HepG2 (cell line): Measurements from ENCODE around the gene DAO. TPM values are rescaled to one million over a fixed set of nuclear protein-coding genes. Genes with fewer than 3 reads are reported as not detected.

ENCODE experiments used
- AKAP8 ChIP-seq: sonication (generic); formaldehyde crosslinking; IDR thresholded peaks from 2 replicates; pipeline ENCODE4 v1.5.1; 2020; ENCODE audit warnings: mild to moderate bottlenecking, missing genetic modification reagents
- EEA1 ChIP-seq: sonication (generic); formaldehyde crosslinking; IDR thresholded peaks from 2 replicates; pipeline ENCODE4 v1.5.1; 2020; ENCODE audit warnings: mild to moderate bottlenecking, missing genetic modification reagents, borderline replicate concordance
- FOXC1 ChIP-seq: sonication (generic); formaldehyde crosslinking; IDR thresholded peaks from 2 replicates; pipeline ENCODE4 v1.8.0; 2022; ENCODE audit warnings: mild to moderate bottlenecking, missing genetic modification reagents, borderline replicate concordance
- LCORL ChIP-seq, 2 experiments: fragments of 450-650 bp in 1 of 2; sonication (generic) in 1 of 2; formaldehyde crosslinking in 1 of 2; IDR thresholded peaks; 2 replicates each; pipeline versions ENCODE4 v1.5.0 to v1.6.1; 2017 to 2020; ENCODE audit warnings: antibody characterized with exemption in 1 of 2, missing genetic modification reagents in 1 of 2
- MTERF4 ChIP-seq: sonication (generic); formaldehyde crosslinking; IDR thresholded peaks from 2 replicates; pipeline ENCODE4 v1.8.0; 2023; ENCODE audit warnings: mild to moderate bottlenecking, missing genetic modification reagents
- ZKSCAN5 ChIP-seq: sonication (generic); formaldehyde crosslinking; IDR thresholded peaks from 2 replicates; pipeline ENCODE4 v1.5.1; 2020; ENCODE audit warnings: mild to moderate bottlenecking, missing genetic modification reagents
- ZNF317 ChIP-seq: sonication (generic); formaldehyde crosslinking; IDR thresholded peaks from 2 replicates; pipeline ENCODE4 v1.5.0; 2020; ENCODE audit warnings: mild to moderate bottlenecking, missing genetic modification reagents
- ZNF430 ChIP-seq: sonication (generic); formaldehyde crosslinking; IDR thresholded peaks from 2 replicates; pipeline ENCODE4 v1.9.0; 2021; ENCODE audit warnings: mild to moderate bottlenecking, missing genetic modification reagents
- ZNF543 ChIP-seq: sonication (generic); formaldehyde crosslinking; IDR thresholded peaks from 2 replicates; pipeline ENCODE4 v1.4.0; 2020; ENCODE audit warnings: mild to moderate bottlenecking, missing genetic modification reagents
- ZNF572 ChIP-seq: sonication (generic); formaldehyde crosslinking; IDR thresholded peaks from 2 replicates; pipeline ENCODE4 v1.5.1; 2020; ENCODE audit warnings: mild to moderate bottlenecking, missing genetic modification reagents
- polyA plus RNA-seq, 8 experiments: library from polyadenylated mRNA; depleted of rRNA in 3 of 8; stranded (reverse) in 7 of 8; unstranded in 1 of 8; fragments of >200 nt; fragmentation: Illumina TruSeq in 4 of 8; extraction: Trizol in 4 of 8; gene quantifications; 2 replicates each; pipeline versions ENCODE4 v1.2.1 to v1.2.3, GENCODE V29; 2011 to 2016; ENCODE audit warnings: low read depth in 4 of 8, missing spikeins in 1 of 8, mixed read lengths in 1 of 8; ENCODE audit not compliant: insufficient read depth in 1 of 8
- total RNA-seq, 5 experiments: library from RNA; depleted of rRNA; stranded (reverse); fragments of >200 nt; fragmentation: Illumina TruSeq; extraction: Trizol; gene quantifications; 2 replicates each; pipeline ENCODE4 v1.2.3, GENCODE V29; 2016; ENCODE audit warnings: low read depth in 1 of 5
- TF ChIP-seq, protein P1 (sequence below): sonication (generic); formaldehyde crosslinking; IDR thresholded peaks from 2 replicates; pipeline ENCODE4 v1.5.0; 2020; ENCODE audit warnings: mild to moderate bottlenecking, missing genetic modification reagents, moderate library complexity
- TF ChIP-seq, protein P2 (sequence below): sonication (generic); formaldehyde crosslinking; IDR thresholded peaks from 2 replicates; pipeline ENCODE4 v1.5.0; 2020; ENCODE audit warnings: mild to moderate bottlenecking, missing genetic modification reagents, borderline replicate concordance
- TF ChIP-seq, protein P3 (sequence below): sonication (generic); formaldehyde crosslinking; IDR thresholded peaks from 2 replicates; pipeline ENCODE4 v1.4.0; 2020; ENCODE audit warnings: mild to moderate bottlenecking, missing genetic modification reagents, borderline replicate concordance
- TF ChIP-seq, protein P4 (sequence below): sonication (generic); formaldehyde crosslinking; IDR thresholded peaks from 2 replicates; pipeline ENCODE4 v1.5.1; 2020; ENCODE audit warnings: missing genetic modification reagents, mild to moderate bottlenecking, borderline replicate concordance
- TF ChIP-seq, protein P5 (sequence below): sonication (generic); formaldehyde crosslinking; IDR thresholded peaks from 2 replicates; pipeline ENCODE4 v1.5.1; 2020; ENCODE audit warnings: mild to moderate bottlenecking, moderate library complexity, missing genetic modification reagents

Gene DAO
- total and polyA plus RNA-seq, 2 of the 13 experiments (the other 11 are each of a cell fraction or from before 2014, with no cell fraction given): 0.34 to 0.82 TPM

GRCh38 chr12:108879615-108880254 is at the start of gene DAO (continued):
- TF ChIP-seq, protein P1, sequence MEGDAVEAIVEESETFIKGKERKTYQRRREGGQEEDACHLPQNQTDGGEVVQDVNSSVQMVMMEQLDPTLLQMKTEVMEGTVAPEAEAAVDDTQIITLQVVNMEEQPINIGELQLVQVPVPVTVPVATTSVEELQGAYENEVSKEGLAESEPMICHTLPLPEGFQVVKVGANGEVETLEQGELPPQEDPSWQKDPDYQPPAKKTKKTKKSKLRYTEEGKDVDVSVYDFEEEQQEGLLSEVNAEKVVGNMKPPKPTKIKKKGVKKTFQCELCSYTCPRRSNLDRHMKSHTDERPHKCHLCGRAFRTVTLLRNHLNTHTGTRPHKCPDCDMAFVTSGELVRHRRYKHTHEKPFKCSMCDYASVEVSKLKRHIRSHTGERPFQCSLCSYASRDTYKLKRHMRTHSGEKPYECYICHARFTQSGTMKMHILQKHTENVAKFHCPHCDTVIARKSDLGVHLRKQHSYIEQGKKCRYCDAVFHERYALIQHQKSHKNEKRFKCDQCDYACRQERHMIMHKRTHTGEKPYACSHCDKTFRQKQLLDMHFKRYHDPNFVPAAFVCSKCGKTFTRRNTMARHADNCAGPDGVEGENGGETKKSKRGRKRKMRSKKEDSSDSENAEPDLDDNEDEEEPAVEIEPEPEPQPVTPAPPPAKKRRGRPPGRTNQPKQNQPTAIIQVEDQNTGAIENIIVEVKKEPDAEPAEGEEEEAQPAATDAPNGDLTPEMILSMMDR (CRISPR knock-in tag): 0 out of 2 replicates have a peak, but pooled peaks have one; percentile 19
- TF ChIP-seq ZKSCAN5 (CRISPR knock-in tag) (0 out of 2 replicates have a peak, but pooled peaks have one; percentile 29), ZNF543 (CRISPR knock-in tag) (0 out of 2 replicates have a peak, but pooled peaks have one; percentile 38), MTERF4 (CRISPR knock-in tag) (no peak), ZNF317 (CRISPR knock-in tag) (0 out of 2 replicates have a peak, but pooled peaks have one; percentile 24), EEA1 (CRISPR knock-in tag) (no peak), AKAP8 (CRISPR knock-in tag) (no peak), ZNF572 (no peak), ZNF430 (no peak; the same call in 1 of the 2 replicates), FOXC1 (CRISPR knock-in tag) (peak; percentile 45; the same call in 1 of the 2 replicates), LCORL (IDR thresholded peaks at IDR 0.05) (no peak), LCORL (CRISPR knock-in tag; IDR thresholded peaks at IDR 0.05) (peak; percentile 92)
- TF ChIP-seq, protein P2, sequence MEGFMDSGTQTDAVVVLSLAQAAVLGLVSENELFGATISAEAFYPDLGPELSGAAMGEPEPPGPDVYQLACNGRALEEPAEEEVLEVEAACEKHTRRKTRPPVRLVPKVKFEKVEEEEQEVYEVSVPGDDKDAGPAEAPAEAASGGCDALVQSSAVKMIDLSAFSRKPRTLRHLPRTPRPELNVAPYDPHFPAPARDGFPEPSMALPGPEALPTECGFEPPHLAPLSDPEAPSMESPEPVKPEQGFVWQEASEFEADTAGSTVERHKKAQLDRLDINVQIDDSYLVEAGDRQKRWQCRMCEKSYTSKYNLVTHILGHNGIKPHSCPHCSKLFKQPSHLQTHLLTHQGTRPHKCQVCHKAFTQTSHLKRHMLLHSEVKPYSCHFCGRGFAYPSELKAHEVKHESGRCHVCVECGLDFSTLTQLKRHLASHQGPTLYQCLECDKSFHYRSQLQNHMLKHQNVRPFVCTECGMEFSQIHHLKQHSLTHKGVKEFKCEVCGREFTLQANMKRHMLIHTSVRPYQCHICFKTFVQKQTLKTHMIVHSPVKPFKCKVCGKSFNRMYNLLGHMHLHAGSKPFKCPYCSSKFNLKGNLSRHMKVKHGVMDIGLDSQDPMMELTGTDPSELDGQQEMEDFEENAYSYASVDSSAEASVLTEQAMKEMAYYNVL (CRISPR knock-in tag): 0 out of 2 replicates have a peak, but pooled peaks have one; percentile 33
- TF ChIP-seq, protein P3, sequence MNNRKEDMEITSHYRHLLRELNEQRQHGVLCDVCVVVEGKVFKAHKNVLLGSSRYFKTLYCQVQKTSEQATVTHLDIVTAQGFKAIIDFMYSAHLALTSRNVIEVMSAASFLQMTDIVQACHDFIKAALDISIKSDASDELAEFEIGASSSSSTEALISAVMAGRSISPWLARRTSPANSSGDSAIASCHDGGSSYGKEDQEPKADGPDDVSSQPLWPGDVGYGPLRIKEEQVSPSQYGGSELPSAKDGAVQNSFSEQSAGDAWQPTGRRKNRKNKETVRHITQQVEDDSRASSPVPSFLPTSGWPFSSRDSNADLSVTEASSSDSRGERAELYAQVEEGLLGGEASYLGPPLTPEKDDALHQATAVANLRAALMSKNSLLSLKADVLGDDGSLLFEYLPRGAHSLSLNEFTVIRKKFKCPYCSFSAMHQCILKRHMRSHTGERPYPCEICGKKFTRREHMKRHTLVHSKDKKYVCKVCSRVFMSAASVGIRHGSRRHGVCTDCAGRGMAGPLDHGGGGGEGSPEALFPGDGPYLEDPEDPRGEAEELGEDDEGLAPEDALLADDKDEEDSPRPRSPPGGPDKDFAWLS (CRISPR knock-in tag): 0 out of 2 replicates have a peak, but pooled peaks have one; percentile 59
- TF ChIP-seq, protein P4, sequence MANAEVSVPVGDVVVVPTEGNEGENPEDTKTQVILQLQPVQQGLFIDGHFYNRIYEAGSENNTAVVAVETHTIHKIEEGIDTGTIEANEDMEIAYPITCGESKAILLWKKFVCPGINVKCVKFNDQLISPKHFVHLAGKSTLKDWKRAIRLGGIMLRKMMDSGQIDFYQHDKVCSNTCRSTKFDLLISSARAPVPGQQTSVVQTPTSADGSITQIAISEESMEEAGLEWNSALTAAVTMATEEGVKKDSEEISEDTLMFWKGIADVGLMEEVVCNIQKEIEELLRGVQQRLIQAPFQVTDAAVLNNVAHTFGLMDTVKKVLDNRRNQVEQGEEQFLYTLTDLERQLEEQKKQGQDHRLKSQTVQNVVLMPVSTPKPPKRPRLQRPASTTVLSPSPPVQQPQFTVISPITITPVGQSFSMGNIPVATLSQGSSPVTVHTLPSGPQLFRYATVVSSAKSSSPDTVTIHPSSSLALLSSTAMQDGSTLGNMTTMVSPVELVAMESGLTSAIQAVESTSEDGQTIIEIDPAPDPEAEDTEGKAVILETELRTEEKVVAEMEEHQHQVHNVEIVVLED (CRISPR knock-in tag): no peak
- TF ChIP-seq, protein P5, sequence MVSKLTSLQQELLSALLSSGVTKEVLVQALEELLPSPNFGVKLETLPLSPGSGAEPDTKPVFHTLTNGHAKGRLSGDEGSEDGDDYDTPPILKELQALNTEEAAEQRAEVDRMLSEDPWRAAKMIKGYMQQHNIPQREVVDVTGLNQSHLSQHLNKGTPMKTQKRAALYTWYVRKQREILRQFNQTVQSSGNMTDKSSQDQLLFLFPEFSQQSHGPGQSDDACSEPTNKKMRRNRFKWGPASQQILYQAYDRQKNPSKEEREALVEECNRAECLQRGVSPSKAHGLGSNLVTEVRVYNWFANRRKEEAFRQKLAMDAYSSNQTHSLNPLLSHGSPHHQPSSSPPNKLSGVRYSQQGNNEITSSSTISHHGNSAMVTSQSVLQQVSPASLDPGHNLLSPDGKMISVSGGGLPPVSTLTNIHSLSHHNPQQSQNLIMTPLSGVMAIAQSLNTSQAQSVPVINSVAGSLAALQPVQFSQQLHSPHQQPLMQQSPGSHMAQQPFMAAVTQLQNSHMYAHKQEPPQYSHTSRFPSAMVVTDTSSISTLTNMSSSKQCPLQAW (CRISPR knock-in tag): peak; percentile 61; the same call in 1 of the 2 replicates
